Smooth muscle cell (in vitro differentiated cells): ENCODE results near the gene ERG28. TPM values are rescaled to one million over a fixed set of nuclear protein-coding genes. Genes with fewer than 3 reads are reported as not detected.

Experiments used
- DNase-seq: peaks from one replicate; lab custom pipeline; 2025; ENCODE audit not compliant: unreplicated experiment; lab: John Stamatoyannopoulos, UW
- H2AFZ ChIP-seq: fragments of 200-600 bp; sonication (generic); 2 replicates; pipeline ENCODE4 v1.6.0; 2016; ENCODE audit warnings: antibody characterized with exemption, low read depth, mild to moderate bottlenecking
- H3F3A ChIP-seq: fragments of 200-600 bp; sonication (generic); 2 replicates; pipeline ENCODE4 v1.6.0; 2017; ENCODE audit warnings: antibody characterized with exemption, low read depth
- H3K27ac ChIP-seq: fragments of 200-600 bp; sonication (generic); 2 replicates; pipeline ENCODE4 v1.5.1; 2016; ENCODE audit warnings: low read depth, mild to moderate bottlenecking
- H3K27me3 ChIP-seq: fragments of 200-600 bp; sonication (generic); 2 replicates; pipeline ENCODE4 v1.6.1; 2016; ENCODE audit warnings: low read depth, mild to moderate bottlenecking
- H3K36me3 ChIP-seq: fragments of 200-600 bp; sonication (generic); 2 replicates; pipeline ENCODE4 v1.5.1; 2016; ENCODE audit warnings: low read depth
- H3K4me1 ChIP-seq: fragments of 200-600 bp; sonication (generic); 2 replicates; pipeline ENCODE4 v1.5.1; 2016; ENCODE audit warnings: low read depth
- H3K4me2 ChIP-seq: fragments of 200-600 bp; sonication (generic); 2 replicates; pipeline ENCODE4 v1.6.0; 2016; ENCODE audit warnings: mild to moderate bottlenecking
- H3K4me3 ChIP-seq: fragments of 200-600 bp; sonication (generic); 2 replicates; pipeline ENCODE4 v1.5.1; 2016; ENCODE audit warnings: mild to moderate bottlenecking
- H3K79me2 ChIP-seq: fragments of 200-600 bp; sonication (generic); 2 replicates; pipeline ENCODE4 v1.6.0; 2016; ENCODE audit warnings: low read depth, mild to moderate bottlenecking
- H3K9ac ChIP-seq: fragments of 200-600 bp; sonication (generic); 2 replicates; pipeline ENCODE4 v1.6.0; 2016; ENCODE audit warnings: low read depth
- H3K9me3 ChIP-seq: fragments of 200-600 bp; sonication (generic); replicated peaks from 2 replicates; pipeline ENCODE4 v1.5.1; 2016; ENCODE audit warnings: low read depth
- H4K20me1 ChIP-seq: fragments of 200-600 bp; sonication (generic); 2 replicates; pipeline ENCODE4 v1.6.0; 2016; ENCODE audit warnings: low read depth
- WGBS: methylation state at CpG from one replicate; pipeline ENCODE4 v1.1.7; 2016; ENCODE audit warnings: low lambda C conversion rate; 5-methylcytosine and 5-hydroxymethylcytosine counted together
- polyA plus RNA-seq: library from polyadenylated mRNA; unstranded; fragments of >200 nt; fragmentation: Nextera tagmentation; extraction: Ambion mirVana; gene quantifications from 2 replicates; pipeline ENCODE4 v1.2.1, GENCODE V29; 2016
- total RNA-seq: library from RNA; depleted of rRNA; stranded (reverse); fragments of >200 nt; gene quantifications from 2 replicates; pipeline ENCODE4 v1.2.3, GENCODE V29; 2014
- TF ChIP-seq, protein P1 (sequence below): fragments of 200-600 bp; sonication (generic); IDR thresholded peaks from 2 replicates; pipeline ENCODE4 v1.5.1; 2017; ENCODE audit warnings: borderline replicate concordance, mild to moderate bottlenecking, antibody characterized with exemption; ENCODE audit not compliant: insufficient read depth, poor library complexity, severe bottlenecking

ERG28 gene
- total and polyA plus RNA-seq, 2 experiments from 2014 or later = 35.0 to 44.9 TPM

DNA sequence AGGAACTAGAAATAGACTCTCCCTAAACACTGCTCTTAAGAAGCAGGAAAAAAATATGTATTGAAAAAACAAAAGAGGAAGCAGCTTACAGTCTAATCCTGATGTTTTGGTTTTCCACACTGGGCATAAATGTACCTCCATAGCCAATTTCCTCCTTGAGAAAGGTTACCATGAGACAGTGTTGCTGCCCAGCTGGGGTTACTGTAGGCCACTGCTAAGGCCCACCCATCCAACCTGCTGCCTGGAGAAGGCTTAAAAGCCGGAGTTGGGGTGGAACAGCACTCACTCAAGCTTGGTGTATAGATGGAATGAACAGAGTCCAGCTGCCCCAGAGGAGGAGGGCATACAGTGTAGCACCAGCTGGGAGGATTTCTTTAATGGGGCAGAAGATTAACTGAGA, 41.1 kb downstream of the ERG28 start:
- no peaks in the 10 kb centered on the region for H3K9me3 ChIP-seq
- DNase-seq = no peak
- TF ChIP-seq, protein P1, sequence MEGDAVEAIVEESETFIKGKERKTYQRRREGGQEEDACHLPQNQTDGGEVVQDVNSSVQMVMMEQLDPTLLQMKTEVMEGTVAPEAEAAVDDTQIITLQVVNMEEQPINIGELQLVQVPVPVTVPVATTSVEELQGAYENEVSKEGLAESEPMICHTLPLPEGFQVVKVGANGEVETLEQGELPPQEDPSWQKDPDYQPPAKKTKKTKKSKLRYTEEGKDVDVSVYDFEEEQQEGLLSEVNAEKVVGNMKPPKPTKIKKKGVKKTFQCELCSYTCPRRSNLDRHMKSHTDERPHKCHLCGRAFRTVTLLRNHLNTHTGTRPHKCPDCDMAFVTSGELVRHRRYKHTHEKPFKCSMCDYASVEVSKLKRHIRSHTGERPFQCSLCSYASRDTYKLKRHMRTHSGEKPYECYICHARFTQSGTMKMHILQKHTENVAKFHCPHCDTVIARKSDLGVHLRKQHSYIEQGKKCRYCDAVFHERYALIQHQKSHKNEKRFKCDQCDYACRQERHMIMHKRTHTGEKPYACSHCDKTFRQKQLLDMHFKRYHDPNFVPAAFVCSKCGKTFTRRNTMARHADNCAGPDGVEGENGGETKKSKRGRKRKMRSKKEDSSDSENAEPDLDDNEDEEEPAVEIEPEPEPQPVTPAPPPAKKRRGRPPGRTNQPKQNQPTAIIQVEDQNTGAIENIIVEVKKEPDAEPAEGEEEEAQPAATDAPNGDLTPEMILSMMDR = no peak

DNA sequence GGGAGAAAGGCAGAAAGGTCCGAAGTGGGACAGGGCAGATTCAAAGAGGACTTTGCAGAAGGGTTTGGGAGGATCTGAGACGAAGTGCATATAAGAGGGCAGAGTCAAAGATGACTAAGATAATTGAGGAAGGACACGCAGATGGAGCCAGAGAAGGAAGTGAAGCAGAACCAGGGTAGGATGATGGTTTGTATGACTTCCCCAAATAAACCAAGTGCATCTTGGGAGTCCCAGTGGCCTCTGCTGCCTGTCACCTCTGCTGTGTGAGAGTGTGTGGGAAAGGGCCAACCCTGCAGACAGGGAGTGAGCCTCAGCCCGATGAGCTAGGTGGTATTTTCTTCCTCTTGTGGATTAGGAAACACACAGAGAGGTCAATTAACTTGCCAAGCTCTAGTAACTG, 45.5 kb downstream of the ERG28 start:
- DNase-seq = no peak
- Histone ChIP-seq H3K4me3 (no peak overlapping the region), H3K9me3 (no peaks in the 10 kb centered on the region), H3K27ac (no peak overlapping the region), H3K4me1 (peaks cover 6% of the 10 kb centered on the region), H2AFZ (no peak overlapping the region), H3K36me3 (no peaks in the 10 kb centered on the region), H3K9ac (no peak overlapping the region), H3K79me2 (no peaks in the 10 kb centered on the region), H4K20me1 (no peaks in the 10 kb centered on the region), H3K27me3 (no peaks in the 10 kb centered on the region), H3F3A (peaks cover 15% of the 10 kb centered on the region), H3K4me2 (no peak overlapping the region)
- WGBS = 94% methylated on average over 4 of the region's 4 CpGs
- TF ChIP-seq, protein P1 = no peak

More for the DNA sequence above, 41.1 kb downstream of the ERG28 start:
- Histone ChIP-seq H3K4me2 (no peak overlapping the region), H3K9ac (no peak overlapping the region), H3K27me3 (no peaks in the 10 kb centered on the region), H2AFZ (no peak overlapping the region), H4K20me1 (no peaks in the 10 kb centered on the region), H3K36me3 (no peaks in the 10 kb centered on the region), H3K27ac (no peak overlapping the region), H3K4me3 (no peak overlapping the region), H3K79me2 (no peaks in the 10 kb centered on the region), H3K4me1 (no peaks in the 10 kb centered on the region), H3F3A (no peaks in the 10 kb centered on the region)
- WGBS = 47% methylated on average over 1 of the region's 1 CpG

DNA sequence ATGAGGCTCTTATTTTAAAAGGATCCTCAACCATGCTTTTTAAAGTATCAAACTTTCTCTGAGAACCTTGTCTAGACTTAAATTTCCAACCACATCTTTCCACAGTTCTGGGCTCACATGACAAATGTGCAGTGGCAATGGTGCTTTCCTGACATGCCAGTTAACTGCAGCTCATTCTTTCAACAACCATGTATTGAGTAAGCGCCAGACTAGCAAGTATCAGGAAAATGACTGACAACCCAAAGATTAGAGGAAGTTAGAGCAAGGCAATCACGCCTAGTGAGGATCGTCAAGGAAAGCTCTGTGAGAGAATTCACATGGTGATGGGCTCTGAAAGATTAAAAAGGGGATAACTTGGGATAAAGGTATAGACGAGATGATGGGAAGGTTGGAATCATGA, 46.5 kb downstream of the ERG28 start:
- no peak overlapping the region for H3K27ac ChIP-seq
- 51% methylated on average over 4 of the region's 4 CpGs for WGBS

DNA sequence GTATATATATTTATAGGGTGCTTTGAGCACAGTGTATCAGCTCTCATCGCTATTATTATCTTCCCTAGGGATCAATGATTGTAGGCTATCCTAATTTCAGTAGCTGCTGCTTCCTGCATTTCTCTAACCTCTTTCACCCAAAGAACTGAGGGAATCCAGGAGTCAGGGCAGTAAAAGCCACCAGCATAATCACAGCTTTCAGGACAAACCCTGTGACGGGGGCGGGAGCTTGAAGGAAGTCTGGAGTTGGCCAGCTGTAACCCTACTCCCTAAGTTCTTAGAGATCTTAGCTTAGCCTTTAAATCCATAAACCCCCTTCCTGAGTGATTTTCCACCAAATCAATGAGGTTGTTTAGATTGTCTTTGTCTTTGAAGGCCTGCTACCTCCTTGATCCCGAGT, 48.5 kb downstream of the ERG28 start:
- H3K79me2 ChIP-seq = no peaks in the 10 kb centered on the region
- no peaks in the 10 kb centered on the region for H3K27me3 ChIP-seq
- no peaks in the 10 kb centered on the region for H3K36me3 ChIP-seq
- WGBS = 28% methylated on average over 4 of the region's 4 CpGs
- peak overlapping the region; percentile 61 for H3K27ac ChIP-seq
- no peak overlapping the region for H3K9ac ChIP-seq
- no peak overlapping the region for H2AFZ ChIP-seq
- TF ChIP-seq, protein P1 = no peak
- H3K4me2 ChIP-seq = peak overlapping the region; percentile 63
- no peak overlapping the region for H3K4me3 ChIP-seq
- H4K20me1 ChIP-seq = no peaks in the 10 kb centered on the region
- H3K4me1 ChIP-seq = peaks cover 9% of the 10 kb centered on the region
- H3K9me3 ChIP-seq = no peaks in the 10 kb centered on the region
- H3F3A ChIP-seq = peaks cover 15% of the 10 kb centered on the region
- DNase-seq = no peak

More for the DNA sequence above, 46.5 kb downstream of the ERG28 start:
- TF ChIP-seq, protein P1 = no peak
- no peaks in the 10 kb centered on the region for H3K9me3 ChIP-seq
- H3K27me3 ChIP-seq = no peaks in the 10 kb centered on the region
- no peaks in the 10 kb centered on the region for H3K79me2 ChIP-seq
- no peak for DNase-seq
- no peak overlapping the region for H3K4me2 ChIP-seq
- H4K20me1 ChIP-seq = no peaks in the 10 kb centered on the region
- no peaks in the 10 kb centered on the region for H3K36me3 ChIP-seq
- no peak overlapping the region for H3K9ac ChIP-seq
- H2AFZ ChIP-seq = no peak overlapping the region
- peaks cover 15% of the 10 kb centered on the region for H3F3A ChIP-seq
- H3K4me3 ChIP-seq = no peak overlapping the region
- peaks cover 9% of the 10 kb centered on the region for H3K4me1 ChIP-seq
